Left cardiac atrium (tissue), 4 donors: ENCODE results near the gene CHST11. TPM values are rescaled to one million over a fixed set of nuclear protein-coding genes. Genes with fewer than 3 reads are reported as not detected.

Experiments
- ATAC-seq, 2 donors: fragments of 200-7000 bp; cut with Tn5 transposase; one replicate each; pipeline ENCODE4 v1.9.1; 2020; ENCODE audit warnings: mild to moderate bottlenecking in 2 of 2, moderate library complexity in 2 of 2
- DNase-seq: peaks from one replicate; pipeline ENCODE4 v3.0.0-alpha.2; 2020
- intact Hi-C, 2 donors: fragments of 100-400 bp; cut with DNase I; formaldehyde crosslinking; loops; one replicate each; pipeline versions ENCODE4 v1.14.1 to v1.15.1; 2022 to 2023
- long read RNA-seq: library from polyadenylated mRNA; unstranded; transcript quantifications from one replicate; pipeline ENCODE4 v2.0.0, GENCODE V29; 2021
- total RNA-seq, 2 donors: library from RNA; stranded (reverse); fragmentation: NEBNext Ultra II Directional; extraction: Animal tissue kit (Norgen Biotek cat#: 25700); gene quantifications; one replicate each; pipeline ENCODE4 v1.2.1, GENCODE V29; 2021
- donor health status: DM: no; HTN: yes; CAD: no.
- donor health status: DM: no; HTN: yes; CAD: no; lungs with severe emphysema.
- donor health status: DM: yes; HTN: yes; CAD: no.
- donor health status: Dilated cardiomyopathy.

CHST11 gene
- 10 to 100 TPM; 12.9 to 17.7 TPM for total RNA-seq
- long read RNA-seq, full-length matches to known transcripts = 1 of 10 reads
- long read RNA-seq, partial matches to known transcripts = 0 of 10 reads
- long read RNA-seq, other reads (novel, unspliced or antisense) = 9 of 10 reads

DNA sequence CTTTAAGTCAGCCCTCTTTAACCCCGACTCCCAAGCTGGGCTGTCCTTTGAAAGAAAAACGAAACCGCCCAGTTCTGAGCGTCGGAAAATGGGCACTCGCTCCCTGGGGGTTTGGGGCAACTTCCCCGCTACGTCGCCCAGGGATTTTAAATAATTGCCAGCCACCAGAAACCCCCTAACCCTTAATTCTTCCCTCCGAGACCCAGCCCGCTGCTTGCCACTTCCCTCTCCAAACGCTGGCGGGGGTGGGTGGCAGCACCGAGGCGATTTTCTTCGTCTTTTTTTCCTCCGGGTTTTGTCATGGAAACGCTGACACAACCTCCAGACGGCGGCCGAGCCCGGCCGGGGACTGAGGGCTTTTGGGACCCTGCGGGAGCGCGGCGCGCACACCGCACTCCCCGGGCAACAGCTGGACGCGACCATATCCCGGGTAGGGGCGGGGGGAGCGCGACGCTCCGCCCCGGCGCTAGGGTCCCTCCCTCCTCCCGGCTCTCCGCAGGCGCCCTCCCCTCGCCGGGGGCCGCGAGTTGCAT lies at the start of gene CHST11:
Gene CHST11 (plus strand): TSS at position 532 of the 533 bp plus-strand sequence.
- ATAC-seq (peak; percentile 92 to 94), DNase-seq (peak; percentile 88)
- intact Hi-C loops = loop anchor here in 1 of 2 donors (5.0 to 10.0 kb wide), 2 partner anchors 211 to 418 kb away; no protein-coding TSS in a partner anchor

DNA sequence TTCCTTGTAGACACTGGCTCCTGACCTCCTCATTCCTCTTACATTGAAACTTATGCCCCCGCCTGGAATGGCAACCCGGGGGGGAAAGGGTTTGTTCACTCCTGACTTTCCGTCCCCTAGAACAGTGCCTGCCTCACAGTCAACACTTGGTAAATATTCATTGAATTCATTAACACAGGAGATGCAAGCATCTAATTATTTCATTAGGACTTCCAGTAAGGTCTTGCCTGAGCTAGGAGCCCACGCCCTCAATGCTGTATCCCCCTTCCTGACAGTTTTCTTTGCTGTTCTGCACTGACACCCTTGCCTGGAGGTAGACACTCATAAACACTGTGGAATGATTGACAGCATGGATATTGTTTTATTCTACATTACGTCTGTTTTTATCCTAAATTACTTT lies 49.3 kb upstream of the CHST11 start:
- intact Hi-C loops = no loop called here
- no peak for ATAC-seq
- no peak for DNase-seq

DNA sequence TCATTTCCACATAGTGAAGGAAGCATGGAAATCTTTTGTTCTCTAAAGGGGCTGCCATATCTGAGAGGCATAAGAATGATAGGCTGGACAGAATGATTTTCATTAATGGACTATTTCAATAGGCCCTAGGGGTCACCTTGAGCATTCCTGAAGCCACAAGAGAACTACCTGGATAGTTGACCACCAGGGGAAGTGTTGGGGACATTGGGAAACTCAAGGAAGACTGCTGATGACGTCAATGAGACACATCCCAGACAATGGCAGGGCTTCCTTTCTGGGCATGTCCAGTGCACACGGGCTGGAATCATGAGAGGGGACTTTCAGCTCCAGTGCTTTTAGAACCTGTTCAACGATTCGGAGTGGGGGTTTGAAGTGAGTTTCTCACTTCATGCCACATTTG lies 48.8 kb upstream of the CHST11 start:
- ATAC-seq (no peak), DNase-seq (no peak)
- intact Hi-C loops = no loop called here

DNA sequence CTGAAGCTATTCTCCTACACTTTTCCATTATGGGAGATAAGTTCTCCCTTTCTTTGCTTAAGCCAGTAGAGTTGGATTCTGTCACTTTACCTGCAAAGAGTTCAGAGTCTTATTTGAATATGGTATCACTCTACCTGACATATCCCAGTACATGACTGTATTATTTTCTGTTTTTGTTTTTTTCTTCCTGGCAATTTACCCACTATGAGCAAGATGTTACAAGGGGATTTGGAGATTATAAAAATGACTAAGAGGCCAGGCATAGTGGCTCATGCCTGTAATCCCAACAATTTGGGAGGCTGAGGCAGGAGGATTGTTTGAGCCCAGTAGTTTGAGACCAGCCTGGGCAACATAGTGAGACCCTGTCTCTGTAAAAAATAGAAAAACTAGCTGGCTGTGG lies 46.4 kb upstream of the CHST11 start:
- no peak for ATAC-seq
- intact Hi-C loops = no loop called here
- no peak for DNase-seq

DNA sequence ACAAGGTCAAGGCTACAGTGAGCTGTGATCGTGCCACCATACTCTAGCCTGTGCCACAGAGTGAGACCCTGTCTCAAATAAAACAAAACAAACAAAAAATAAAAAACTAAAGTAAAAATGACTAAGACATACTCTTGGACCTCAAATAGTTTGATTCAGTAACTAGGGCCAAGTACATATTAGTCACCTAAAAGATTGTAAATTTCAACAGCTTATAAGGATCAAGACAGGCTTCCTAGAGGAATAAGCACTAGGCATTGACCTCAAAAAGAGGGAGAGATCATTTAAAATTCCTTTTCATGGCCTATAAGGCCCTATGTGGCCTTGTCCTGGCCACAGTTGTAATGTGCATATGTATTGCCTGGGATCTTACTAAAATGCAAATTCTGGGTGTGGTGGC lies 46.0 kb upstream of the CHST11 start:
- intact Hi-C loops = no loop called here

DNA sequence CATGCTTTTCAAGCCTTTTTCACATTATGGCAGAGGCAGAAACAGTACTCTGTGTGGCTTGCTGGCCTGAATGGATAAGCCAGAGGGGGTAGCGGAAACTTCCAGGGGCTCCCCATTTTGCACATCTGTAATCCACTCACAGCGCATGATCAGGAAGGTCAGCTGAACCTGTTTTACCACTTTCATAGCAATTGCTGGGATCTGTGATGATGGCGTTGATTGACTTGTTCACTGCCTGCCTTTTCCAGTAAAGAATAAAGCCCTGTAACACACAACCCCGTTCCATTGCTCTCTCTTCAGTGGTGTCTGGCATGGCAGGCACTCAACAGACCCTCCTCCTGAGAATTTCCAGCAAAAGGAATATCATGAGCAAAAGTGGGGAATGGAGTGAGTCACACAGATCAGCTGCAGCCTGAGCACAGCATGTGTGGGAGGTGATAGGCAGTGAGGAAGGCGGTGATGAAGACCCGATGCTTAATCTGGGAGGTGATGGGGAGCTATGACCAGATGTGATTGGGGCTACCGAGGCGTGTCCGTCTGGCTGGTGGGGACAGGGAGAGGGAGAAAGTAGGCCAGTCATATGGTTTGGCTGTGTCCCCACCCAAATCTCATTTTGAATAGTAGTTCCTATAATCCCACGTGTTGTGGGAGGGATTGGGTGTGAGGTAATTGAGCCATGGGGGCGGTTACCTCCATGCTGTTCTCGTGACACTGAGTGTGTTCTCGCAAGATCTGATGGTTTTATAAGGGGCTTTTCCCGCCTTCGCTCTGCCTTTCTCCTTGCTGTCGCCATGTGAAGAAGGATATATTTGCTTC lies 44.7 kb upstream of the CHST11 start:
- intact Hi-C loops = no loop called here
- ATAC-seq (no peak), DNase-seq (no peak)

More for the DNA sequence above, 46.0 kb upstream of the CHST11 start:
- ATAC-seq (no peak), DNase-seq (no peak)

DNA sequence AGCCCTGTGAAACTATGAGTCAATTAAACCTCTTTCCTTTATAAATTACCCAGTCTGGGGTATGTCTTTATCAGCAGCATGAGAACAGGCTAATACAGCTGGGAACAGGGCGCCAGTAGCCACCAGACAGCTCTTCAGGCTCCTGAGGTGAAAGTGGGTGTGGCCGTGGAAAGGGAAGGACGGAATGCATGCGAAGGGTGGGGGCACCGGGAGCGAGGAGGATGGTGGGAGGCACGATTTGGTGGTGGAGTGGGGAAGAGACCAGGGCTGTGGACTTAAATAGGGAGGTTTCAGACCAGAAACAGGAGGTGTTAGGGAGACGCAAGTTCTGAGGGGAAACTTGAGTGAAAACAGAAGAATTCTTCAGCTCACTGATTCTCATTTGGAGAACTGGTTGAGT lies 44.1 kb upstream of the CHST11 start:
- ATAC-seq = no peak
- no peak for DNase-seq
- intact Hi-C loops = no loop called here

DNA sequence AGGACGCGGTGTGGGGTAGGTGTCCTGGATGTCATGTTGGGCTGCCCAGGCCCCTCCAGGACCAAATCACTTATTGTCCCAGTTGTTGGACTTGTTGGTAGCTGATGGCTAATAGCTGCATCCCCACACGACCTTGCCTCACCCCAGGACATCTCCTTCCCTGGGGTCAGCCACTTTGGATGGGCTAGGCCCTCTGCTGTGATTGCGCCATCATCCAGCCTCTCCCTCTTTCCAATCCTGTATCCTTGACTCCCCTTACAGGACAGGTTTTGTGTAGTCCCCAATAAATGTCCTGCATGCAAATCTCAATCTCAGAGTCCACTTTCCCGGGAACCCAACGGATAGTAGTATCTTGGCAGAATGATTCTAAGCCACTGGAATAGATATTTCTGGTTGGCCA lies 43.4 kb upstream of the CHST11 start:
- ATAC-seq (no peak), DNase-seq (no peak)
- intact Hi-C loops = no loop called here

DNA sequence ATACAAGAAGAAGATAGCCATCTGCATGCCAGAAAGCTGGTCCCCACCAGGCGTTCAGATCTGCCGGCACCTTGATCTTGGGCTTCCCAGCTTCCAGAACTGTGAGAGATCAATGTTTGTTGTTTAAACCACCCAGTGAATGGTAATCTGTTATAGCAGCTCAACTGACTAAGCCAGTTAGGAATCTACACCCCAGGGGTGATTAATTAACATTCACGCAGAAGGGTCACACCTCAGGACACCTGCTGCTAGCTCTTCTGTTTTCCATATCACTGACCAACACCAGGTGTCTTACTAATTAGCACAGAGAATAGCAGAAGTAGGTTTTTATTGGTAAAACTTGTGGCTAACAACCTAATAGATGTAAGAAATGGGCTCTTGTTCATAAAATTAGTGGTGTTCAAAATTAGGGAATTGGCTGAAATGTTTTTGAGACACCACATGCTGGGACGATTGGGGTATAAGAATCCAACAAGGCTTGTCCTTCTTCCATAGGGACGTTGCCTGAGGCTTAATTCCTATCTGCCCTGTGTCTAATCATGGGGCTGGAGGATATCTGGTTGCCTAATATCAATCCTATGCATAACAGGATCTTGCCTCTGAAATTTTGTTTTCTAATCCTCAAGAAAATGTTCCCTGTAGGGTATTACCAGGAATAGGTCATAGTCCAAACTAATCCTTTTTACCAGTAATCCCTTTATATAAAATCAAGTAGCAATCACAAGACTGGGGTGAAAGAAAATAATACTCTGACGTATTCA lies 42.0 kb upstream of the CHST11 start:
- intact Hi-C loops = no loop called here
- no peak for DNase-seq
- no peak for ATAC-seq

DNA sequence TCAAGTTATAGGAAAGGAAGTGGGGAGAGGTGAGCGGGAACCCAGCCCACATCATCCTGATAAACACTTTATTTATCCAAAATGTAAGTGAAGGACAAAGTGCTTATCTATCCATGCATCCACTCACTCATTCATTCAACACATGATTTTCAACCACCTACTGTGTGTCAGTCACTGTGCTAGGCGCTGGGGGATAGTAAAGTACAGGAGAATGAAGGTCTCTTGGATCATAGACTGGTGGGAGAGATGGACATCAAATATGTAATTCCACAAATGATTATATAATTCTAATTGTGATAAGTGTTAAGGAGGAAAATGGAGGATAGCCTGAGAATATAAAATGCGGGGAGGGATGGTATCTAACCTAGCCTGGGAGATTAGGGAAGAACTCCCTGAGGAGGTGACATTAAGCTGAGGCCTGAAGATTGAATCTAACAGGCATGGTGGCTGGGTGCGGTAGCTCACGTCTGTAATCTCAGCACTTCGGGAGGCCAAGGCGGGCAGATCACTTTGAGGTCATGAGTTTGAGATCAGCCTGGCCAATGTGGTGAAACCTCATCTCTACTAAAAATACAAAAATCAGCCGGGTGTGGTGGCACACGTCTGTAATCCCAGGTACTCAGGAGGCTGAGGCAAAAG lies 41.3 kb upstream of the CHST11 start:
- no peak for ATAC-seq
- intact Hi-C loops = no loop called here
- DNase-seq = no peak

DNA sequence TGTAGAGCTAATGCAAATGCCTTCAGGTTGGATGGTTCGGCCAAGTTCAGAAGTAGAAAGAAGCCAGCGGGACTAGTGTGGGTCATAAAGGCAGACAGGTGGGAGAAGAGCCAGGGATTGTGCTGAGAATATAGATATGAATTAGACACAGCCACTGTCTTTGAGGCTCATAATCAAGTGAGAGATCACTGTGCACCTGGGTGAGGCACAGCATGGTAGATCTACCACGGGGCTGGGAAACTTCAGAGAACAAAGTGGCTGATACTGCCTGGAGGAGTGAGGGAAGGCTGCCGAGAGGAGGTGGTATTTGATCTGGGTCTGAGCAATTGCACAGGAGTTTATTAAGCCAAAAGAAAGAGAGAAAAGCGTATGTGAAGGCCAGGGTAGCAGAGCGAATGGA lies 40.6 kb upstream of the CHST11 start:
- intact Hi-C loops = no loop called here
- ATAC-seq (no peak), DNase-seq (no peak)

DNA sequence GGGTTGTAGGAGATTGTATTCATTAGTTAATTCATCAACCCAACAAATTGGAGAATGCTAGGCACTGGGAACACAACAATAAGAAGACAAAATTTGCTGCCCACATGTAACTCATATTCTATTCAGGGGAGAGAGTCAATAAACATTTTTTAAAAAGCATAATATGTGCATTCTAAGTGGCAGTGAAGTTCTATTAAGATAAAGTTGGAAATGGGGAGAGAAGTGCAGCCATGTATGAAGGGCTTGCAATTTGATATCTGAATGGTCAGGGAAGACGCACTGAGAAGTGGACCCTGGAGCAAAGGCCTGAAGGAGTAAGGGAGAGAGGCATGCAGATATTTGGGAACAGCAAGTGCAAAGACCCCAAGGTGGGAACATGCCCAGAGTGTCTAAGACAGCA lies 40.2 kb upstream of the CHST11 start:
- intact Hi-C loops = no loop called here
- ATAC-seq (no peak), DNase-seq (no peak)

DNA sequence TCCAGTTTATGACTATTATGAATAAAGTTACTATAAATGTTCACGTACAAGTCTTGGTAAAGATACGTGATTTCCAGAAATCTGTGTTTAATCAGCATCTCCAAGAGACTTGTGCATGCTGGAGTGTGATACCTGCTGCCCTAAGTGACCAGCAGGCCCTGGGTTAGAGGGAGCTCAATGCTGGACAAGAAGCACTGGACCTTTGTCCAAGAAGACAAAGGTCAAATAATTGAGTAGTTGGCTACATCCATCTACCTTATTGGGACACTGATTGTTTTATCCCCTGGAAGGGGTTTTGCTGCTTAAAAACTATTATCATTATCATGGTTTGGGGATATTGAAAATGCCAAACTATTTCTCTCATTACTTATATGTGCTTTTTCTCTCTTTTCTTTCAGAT lies 37.0 kb upstream of the CHST11 start:
- no peak for DNase-seq
- intact Hi-C loops = no loop called here
- ATAC-seq = no peak

DNA sequence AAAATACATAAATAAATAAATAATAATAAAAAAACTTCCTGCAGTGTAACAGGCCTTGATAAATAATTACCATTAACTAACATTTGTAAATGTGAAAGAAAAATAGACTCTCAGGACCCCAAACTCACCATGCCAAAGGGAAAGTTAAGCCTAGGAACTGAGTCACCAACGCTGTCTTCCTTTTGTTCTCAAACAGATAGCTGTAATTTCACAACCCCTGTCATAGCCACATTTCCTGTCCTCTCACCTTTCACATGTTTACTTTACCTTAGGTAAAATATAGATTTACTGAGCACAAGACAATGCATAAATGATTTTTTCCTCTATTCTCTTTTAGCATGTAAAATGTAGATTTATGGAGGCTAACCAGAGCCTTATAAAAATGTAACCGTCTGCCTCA lies 35.9 kb upstream of the CHST11 start:
- DNase-seq (no peak), ATAC-seq (no peak)
- intact Hi-C loops = no loop called here

DNA sequence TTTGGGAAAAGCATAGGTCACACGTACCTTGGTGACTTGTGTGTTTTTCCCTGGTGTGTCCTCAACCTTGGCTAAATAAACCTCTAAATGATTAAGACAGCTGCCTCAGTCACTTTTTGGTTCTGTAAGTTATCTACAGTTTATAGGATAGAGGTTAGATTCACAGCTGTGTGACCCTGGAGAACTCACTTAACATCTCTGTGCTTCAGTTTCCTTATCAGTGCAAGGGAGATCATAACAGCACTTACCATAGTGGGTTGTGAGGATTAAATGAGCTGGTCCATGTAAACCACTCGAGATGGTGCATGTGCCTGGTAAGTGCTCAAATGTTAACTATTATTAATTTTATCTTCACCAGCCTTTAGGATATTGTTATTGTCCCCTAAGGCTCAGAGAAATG lies 35.4 kb upstream of the CHST11 start:
- intact Hi-C loops = no loop called here
- no peak for DNase-seq
- ATAC-seq = no peak

DNA sequence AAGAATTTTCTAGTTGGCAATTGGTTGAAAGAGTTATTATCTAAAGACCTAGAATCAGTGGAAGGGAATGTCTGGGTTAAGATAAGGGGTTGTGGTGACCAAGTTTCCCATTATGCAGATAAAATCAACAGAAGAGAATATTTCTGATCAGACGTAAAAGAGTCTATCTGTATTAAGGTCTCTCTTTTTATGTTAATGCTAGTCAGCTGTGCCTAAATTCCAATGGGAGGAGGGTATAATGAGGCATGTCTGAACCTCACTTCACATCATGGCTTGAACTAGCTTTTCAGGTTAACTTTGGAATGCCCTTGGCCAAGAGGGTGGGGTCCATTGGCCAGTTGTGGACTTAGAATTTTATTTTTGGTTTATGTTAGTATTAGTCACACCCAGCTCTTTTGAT lies 34.3 kb upstream of the CHST11 start:
- ATAC-seq = no peak
- intact Hi-C loops = no loop called here
- DNase-seq = no peak

DNA sequence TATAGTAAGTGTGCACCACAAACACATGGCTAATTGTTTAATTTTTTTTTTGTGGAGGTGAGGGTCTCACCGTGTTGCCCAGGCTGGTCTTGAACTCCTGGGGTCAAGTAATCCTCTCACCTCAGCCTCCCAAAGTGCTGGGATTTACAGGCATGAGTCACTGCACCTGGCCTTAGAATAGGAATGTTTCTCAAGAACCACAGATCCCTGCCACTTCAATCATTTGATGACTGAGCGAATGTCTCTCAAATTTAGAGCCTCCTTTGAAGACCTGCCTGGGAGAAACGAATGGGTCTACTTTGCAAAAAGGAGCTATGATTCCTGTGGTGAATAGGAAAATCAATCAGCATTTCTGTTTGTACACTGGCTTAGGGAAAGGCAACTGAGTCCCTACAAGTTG lies 33.5 kb upstream of the CHST11 start:
- intact Hi-C loops = no loop called here
- ATAC-seq (no peak), DNase-seq (no peak)

DNA sequence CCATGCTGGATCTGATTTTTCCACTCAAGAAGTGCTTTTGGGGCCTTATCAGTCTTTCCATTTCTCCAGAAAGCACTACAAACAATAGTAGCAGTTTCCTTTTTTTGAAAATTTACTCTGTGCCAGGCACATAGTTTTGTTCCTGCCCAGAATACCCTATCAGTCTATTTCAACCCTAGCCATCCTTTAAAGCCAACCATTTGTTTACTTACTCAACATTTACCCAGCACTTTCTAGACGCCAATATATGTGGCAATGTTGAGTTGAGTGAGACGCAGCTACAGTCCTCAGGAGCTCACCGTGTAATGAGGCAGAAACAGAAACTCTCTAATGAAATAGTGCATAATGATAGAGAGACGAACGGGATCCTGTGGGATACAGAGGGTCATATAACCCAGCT lies 32.9 kb upstream of the CHST11 start:
- no peak for ATAC-seq
- DNase-seq = no peak
- intact Hi-C loops = no loop called here

DNA sequence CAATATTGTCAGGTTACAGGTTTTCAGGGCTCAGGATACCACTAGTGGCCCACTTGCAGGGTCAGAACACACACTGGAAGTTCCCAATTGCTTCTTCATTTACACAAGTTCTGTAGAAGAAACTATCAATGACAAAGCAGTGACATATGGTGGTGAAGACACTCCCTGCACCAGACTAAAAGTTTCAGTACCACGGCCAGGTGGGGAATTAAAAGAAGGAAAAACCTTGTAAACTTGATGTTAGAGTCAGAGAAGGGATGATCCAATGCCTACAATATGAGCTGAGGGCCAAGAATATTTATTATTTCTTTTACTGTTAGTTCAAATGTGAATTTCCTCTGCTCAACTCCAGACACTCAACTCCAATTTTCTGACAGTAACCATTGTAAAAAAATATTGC lies 31.8 kb upstream of the CHST11 start:
- ATAC-seq (no peak), DNase-seq (no peak)
- intact Hi-C loops = no loop called here

DNA sequence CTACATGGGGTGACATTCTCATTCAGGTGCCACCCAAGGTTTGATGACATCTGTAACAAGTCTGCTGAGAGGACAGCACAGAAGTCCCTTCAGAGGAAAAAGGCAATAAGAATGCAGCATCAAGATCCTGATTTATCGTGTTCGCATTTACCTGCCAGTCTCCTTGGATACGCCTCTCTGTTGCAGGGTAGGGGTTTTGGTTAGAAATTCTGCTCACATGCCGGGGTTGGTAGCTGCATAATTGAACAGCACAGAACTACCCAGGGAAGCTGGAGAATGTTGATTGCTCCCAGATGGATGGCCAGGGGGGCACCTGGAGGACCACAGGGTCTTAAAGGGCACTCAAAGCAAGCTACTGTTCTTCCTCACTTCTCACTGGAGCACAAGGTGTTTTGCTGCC lies 31.1 kb upstream of the CHST11 start:
- intact Hi-C loops = no loop called here
- no peak for ATAC-seq
- DNase-seq = no peak
